PFSK-1 (cell line): ENCODE results near the gene RASL11B.

Experiments used
- POLR2AphosphoS5 ChIP-seq: IDR thresholded peaks from 2 replicates; pipeline ENCODE4 v1.6.1; 2012; ENCODE audit warnings: low read depth, mild to moderate bottlenecking, control low read depth, low read length, moderate library complexity
- REST ChIP-seq, 2 experiments: IDR thresholded peaks; 2 replicates each; pipeline versions ENCODE4 v1.6.1 to v1.8.0; 2011 to 2012; ENCODE audit warnings: low read depth in 2 of 2, low read length in 2 of 2, control low read depth in 1 of 2, inconsistent platforms in 1 of 2, mild to moderate bottlenecking in 1 of 2, moderate library complexity in 1 of 2; ENCODE audit not compliant: insufficient read depth in 1 of 2
- SIN3A ChIP-seq: IDR thresholded peaks from 2 replicates; pipeline ENCODE4 v1.6.1; 2012; ENCODE audit warnings: mild to moderate bottlenecking, low read length, moderate library complexity, borderline replicate concordance; ENCODE audit not compliant: insufficient read depth
- TAF1 ChIP-seq: IDR thresholded peaks from 2 replicates; pipeline ENCODE4 v1.6.1; 2012; ENCODE audit warnings: low read length, control low read depth, borderline replicate concordance; ENCODE audit not compliant: insufficient read depth

- no peak for TF ChIP-seq POLR2AphosphoS5
- no peak for TF ChIP-seq TAF1
- TF ChIP-seq SIN3A = no peak
- TF ChIP-seq REST (IDR thresholded peaks at IDR 0.05; ENCODE audit: insufficient read depth in 1 of 2, low read depth in 2 of 2, low read length in 2 of 2) = no peak
Measured at GRCh38 chr4:52877694-52878093, 15.6 kb downstream of the RASL11B start.
